Natural killer cell (primary cell): ENCODE data around the gene SH3BP2. TPM values are rescaled to one million over a fixed set of nuclear protein-coding genes. Genes with fewer than 3 reads are reported as not detected.

Experiments
- ATAC-seq, 3 donors: fragments of 150-1000 bp in 2 of 3; fragments of 200-7000 bp in 1 of 3; cut with Tn5 transposase; 1 replicate in 1 of 3; 2 replicates in 2 of 3; pipeline ENCODE4 v1.10.0; 2021; ENCODE audit warnings: mild to moderate bottlenecking in 2 of 3, moderate library complexity in 2 of 3
- DNase-seq, 2 donors: peaks; one replicate each; pipeline versions ENCODE4 v3.0.0 to v3.0.0-alpha.2; 2013 to 2021; ENCODE audit warnings: mixed read lengths in 1 of 2
- H3K27ac ChIP-seq: one replicate; pipeline ENCODE4 v1.5.1; 2013; ENCODE audit warnings: mild to moderate bottlenecking, low read length
- H3K27me3 ChIP-seq: one replicate; pipeline ENCODE4 v1.6.1; 2013; ENCODE audit warnings: low read length; ENCODE audit not compliant: control insufficient read depth, insufficient read depth
- H3K36me3 ChIP-seq: one replicate; pipeline ENCODE4 v1.6.1; 2013; ENCODE audit warnings: low read length; ENCODE audit not compliant: control insufficient read depth, insufficient read depth
- H3K4me1 ChIP-seq: one replicate; pipeline ENCODE4 v1.6.1; 2013; ENCODE audit warnings: low read length; ENCODE audit not compliant: control insufficient read depth, insufficient read depth
- H3K4me3 ChIP-seq: one replicate; pipeline ENCODE4 v1.5.1; 2013; ENCODE audit warnings: low read length
- H3K9me3 ChIP-seq: one replicate; pipeline ENCODE4 v1.6.1; 2013; ENCODE audit warnings: low read length; ENCODE audit not compliant: control insufficient read depth, insufficient read depth
- H3K27ac Mint-ChIP-seq, 2 donors: one replicate each; pipeline ENCODE4 v1.8.0; 2022; ENCODE audit warnings: mild to moderate bottlenecking in 2 of 2, mixed read lengths in 2 of 2, moderate library complexity in 1 of 2
- H3K27me3 Mint-ChIP-seq, 2 donors: one replicate each; pipeline ENCODE4 v1.8.0; 2022; ENCODE audit warnings: low read depth in 2 of 2, mixed read lengths in 2 of 2
- H3K36me3 Mint-ChIP-seq: one replicate; pipeline ENCODE4 v1.8.0; 2022; ENCODE audit warnings: mixed read lengths
- H3K4me1 Mint-ChIP-seq, 2 donors: one replicate each; pipeline ENCODE4 v1.8.0; 2022; ENCODE audit warnings: mixed read lengths in 2 of 2
- H3K4me3 Mint-ChIP-seq: one replicate; pipeline ENCODE4 v1.8.0; 2022; ENCODE audit warnings: mild to moderate bottlenecking, moderate library complexity, mixed read lengths
- H3K9me3 Mint-ChIP-seq, 2 donors: one replicate each; pipeline ENCODE4 v1.8.0; 2022; ENCODE audit warnings: mixed read lengths in 2 of 2
- CTCF ChIP-seq: fragments of 200-600 bp; IDR thresholded peaks from one replicate; pipeline ENCODE4 v1.8.0; 2022; ENCODE audit warnings: antibody characterized with exemption
- WGBS: methylation state at CpG from one replicate; pipeline ENCODE4 v1.1.7; 2013; ENCODE audit warnings: missing lambda C conversion rate; ENCODE audit not compliant: insufficient coverage; 5-methylcytosine and 5-hydroxymethylcytosine counted together
- intact Hi-C: fragments of 100-400 bp; cut with micrococcal nuclease; formaldehyde crosslinking; loops from one replicate; pipeline ENCODE4 v1.14.2; 2022
- total RNA-seq, 4 donors: library from RNA; stranded (reverse); fragments of 120-200 nt in 1 of 4; gene quantifications; one replicate each; pipeline versions ENCODE4 v1.2.3 to v1.2.4, GENCODE V29; 2013 to 2022

Gene SH3BP2
- total RNA-seq, 3 donors from 2014 or later (not counting 1 experiment from before 2014, with no cell fraction given) = 213 to 283 (median 221) TPM

DNA sequence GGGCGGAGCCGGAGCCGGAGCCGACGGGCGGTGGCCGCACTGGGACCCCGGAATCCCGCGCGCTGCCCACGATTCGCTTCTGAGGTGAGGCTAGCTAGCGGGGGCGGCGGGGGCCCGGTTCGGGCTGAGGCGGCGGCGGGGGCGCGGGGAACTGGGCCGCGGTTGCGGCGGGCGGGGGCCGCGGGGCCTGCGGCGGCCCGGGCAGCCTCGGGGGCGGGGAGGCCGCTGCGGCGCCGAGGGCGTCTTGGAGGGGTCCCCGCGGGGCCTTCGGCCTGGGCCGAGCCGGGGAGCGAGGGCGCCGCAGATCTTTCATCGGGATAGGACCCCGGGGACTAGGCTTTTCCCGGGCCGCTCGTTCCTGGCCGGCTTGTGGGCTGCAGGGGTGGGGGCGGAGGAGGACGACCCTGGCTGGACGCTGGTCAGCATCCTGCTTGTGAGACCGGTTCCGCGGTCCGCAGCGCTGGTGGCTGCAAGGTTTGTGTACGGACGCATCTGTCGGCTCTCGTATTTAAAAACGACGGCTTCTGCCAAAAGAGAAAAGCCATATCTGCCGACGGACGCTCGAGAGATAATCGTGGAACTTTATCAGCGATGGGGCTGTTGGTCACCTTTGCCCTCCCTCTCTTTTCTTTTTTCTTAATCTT, 51.2 kb downstream of the SH3BP2 start:
- ATAC-seq (peak in 1 of 3 donors; percentile 33), DNase-seq (peak in 1 of 2 donors; percentile 49)
- peaks cover 49% of the 10 kb centered on the region for H3K4me1 ChIP-seq
- H3K27ac Mint-ChIP-seq = peak overlapping the region; percentile 91 to 94
- H3K4me3 ChIP-seq = peak overlapping the region; percentile 98
- H3K36me3 Mint-ChIP-seq = no peaks in the 10 kb centered on the region
- no peaks in the 10 kb centered on the region for H3K27me3 ChIP-seq
- H3K36me3 ChIP-seq = no peaks in the 10 kb centered on the region
- no peaks in the 10 kb centered on the region for H3K9me3 ChIP-seq
- no peak for TF ChIP-seq CTCF
- peaks cover 68 to 72% of the 10 kb centered on the region in 2 donors for H3K4me1 Mint-ChIP-seq
- intact Hi-C loops = no loop called here
- peak overlapping the region; percentile 81 for H3K27ac ChIP-seq
- peak overlapping the region; percentile 98 for H3K4me3 Mint-ChIP-seq
- no peaks in the 10 kb centered on the region for H3K27me3 Mint-ChIP-seq
- H3K9me3 Mint-ChIP-seq = peaks cover 2 to 3% of the 10 kb centered on the region in 2 donors
- WGBS = under 1% methylated on average over 74 of the region's 74 CpGs

DNA sequence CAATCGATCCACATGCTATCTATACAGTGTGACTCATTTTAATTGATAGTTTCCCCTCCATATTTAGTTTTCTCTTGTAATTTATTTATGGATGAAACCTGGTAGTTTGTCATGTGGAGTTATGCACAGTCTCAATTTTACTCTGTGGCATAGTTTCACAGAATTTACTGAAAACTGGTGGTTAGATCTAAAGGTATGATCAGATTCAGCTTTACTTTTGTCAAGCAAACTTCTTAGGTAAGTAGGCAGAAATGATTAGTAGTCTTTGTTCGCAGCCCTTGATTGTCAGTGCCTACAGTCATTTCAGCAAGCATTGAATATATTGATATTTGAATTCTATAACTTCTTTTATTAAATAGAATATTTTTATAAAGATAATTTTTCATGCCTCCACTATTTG, 53.3 kb downstream of the SH3BP2 start:
- no peak for TF ChIP-seq CTCF
- peaks cover 57% of the 10 kb centered on the region for H3K4me1 ChIP-seq
- H3K36me3 ChIP-seq = no peaks in the 10 kb centered on the region
- H3K27me3 Mint-ChIP-seq = no peaks in the 10 kb centered on the region
- no peaks in the 10 kb centered on the region for H3K36me3 Mint-ChIP-seq
- no peaks in the 10 kb centered on the region for H3K27me3 ChIP-seq
- no peak for DNase-seq
- no peaks in the 10 kb centered on the region for H3K9me3 Mint-ChIP-seq
- no CpG with 5 or more reads among the region's 2 CpGs for WGBS
- H3K4me3 ChIP-seq = no peak overlapping the region
- intact Hi-C loops = loop anchor here (5.0 kb wide), 1 partner anchor 86 kb away; no protein-coding TSS in a partner anchor
- no peak overlapping the region for H3K27ac ChIP-seq
- H3K4me1 Mint-ChIP-seq = peaks cover 69 to 75% of the 10 kb centered on the region in 2 donors
- peak overlapping the region; percentile 98 for H3K4me3 Mint-ChIP-seq
- peak overlapping the region; percentile 91 to 94 for H3K27ac Mint-ChIP-seq
- ATAC-seq = no peak
- no peaks in the 10 kb centered on the region for H3K9me3 ChIP-seq

GRCh38 chr4:2847302-2847871, 54.5 kb downstream of the SH3BP2 start:
- Mint-ChIP-seq H3K4me3 (peak overlapping the region; percentile 64), H3K27me3 (no peaks in the 10 kb centered on the region), H3K36me3 (no peaks in the 10 kb centered on the region), H3K9me3 (no peaks in the 10 kb centered on the region), H3K4me1 (peaks cover 73 to 79% of the 10 kb centered on the region in 2 donors), H3K27ac (peak overlapping the region; percentile 79 to 83)
- Histone ChIP-seq H3K27me3 (no peaks in the 10 kb centered on the region), H3K27ac (peak overlapping the region; percentile 24), H3K4me1 (peaks cover 61% of the 10 kb centered on the region), H3K9me3 (no peaks in the 10 kb centered on the region), H3K4me3 (no peak overlapping the region), H3K36me3 (no peaks in the 10 kb centered on the region)
- WGBS = 75% methylated on average over 11 of the region's 11 CpGs
- intact Hi-C loops = loop anchor here (5.0 kb wide), 1 partner anchor 85 kb away; no protein-coding TSS in a partner anchor
- ATAC-seq (no peak), DNase-seq (no peak)
- TF ChIP-seq CTCF = no peak
